D341Med (cell line): ENCODE measurements around the gene B4GALNT4.
"Not testable (repeated sequence)": the region's sequence is repeated elsewhere in the genome, so short reads cannot be mapped to it uniquely, and the experiment has no call there.

Experiments
- DNase-seq: peaks from one replicate; pipeline ENCODE4 v3.0.0; 2012; ENCODE audit warnings: low spot score

The B4GALNT4 gene

GRCh38 chr11:334264-334994, 34.9 kb upstream of the B4GALNT4 start:
- no peak for DNase-seq

GRCh38 chr11:335779-336658, 33.3 kb upstream of the B4GALNT4 start:
- no peak for DNase-seq

GRCh38 chr11:336659-337198, 32.6 kb upstream of the B4GALNT4 start:
- no peak for DNase-seq

- no peak for DNase-seq
These were observed 31.6 kb upstream of the B4GALNT4 start for GRCh38 chr11:337711-338110.

GRCh38 chr11:339963-340362, 29.3 kb upstream of the B4GALNT4 start:
- DNase-seq: no peak

- no peak for DNase-seq
These were observed 28.5 kb upstream of the B4GALNT4 start for GRCh38 chr11:340539-341512.

- DNase-seq: no peak
These were observed 27.0 kb upstream of the B4GALNT4 start for GRCh38 chr11:342328-342727.

- DNase-seq: no peak
These were observed 24.3 kb upstream of the B4GALNT4 start for GRCh38 chr11:344836-345578.

- no peak for DNase-seq
These were observed 22.8 kb upstream of the B4GALNT4 start for GRCh38 chr11:346529-346928.

- not testable (repeated sequence) for DNase-seq
These were observed 19.9 kb upstream of the B4GALNT4 start for GRCh38 chr11:349270-349954.

- DNase-seq: not testable (repeated sequence)
These were observed 19.1 kb upstream of the B4GALNT4 start for GRCh38 chr11:350033-350722.

GRCh38 chr11:350723-351255, 18.5 kb upstream of the B4GALNT4 start:
- DNase-seq: no peak

GRCh38 chr11:351411-351810, 17.9 kb upstream of the B4GALNT4 start:
- no peak for DNase-seq

- DNase-seq: no peak
These were observed 16.8 kb upstream of the B4GALNT4 start for GRCh38 chr11:352456-353031.

- no peak for DNase-seq
These were observed 16.0 kb upstream of the B4GALNT4 start for GRCh38 chr11:353179-353873.

- peak; percentile 81 for DNase-seq
These were observed 13.5 kb upstream of the B4GALNT4 start for GRCh38 chr11:355581-356458.

GRCh38 chr11:356610-357009, 12.7 kb upstream of the B4GALNT4 start:
- DNase-seq: no peak

- no peak for DNase-seq
These were observed 11.7 kb upstream of the B4GALNT4 start for GRCh38 chr11:357582-357981.
